ENCODE results near the gene USP6NL.
"Not testable (repeated sequence)": the region's sequence is repeated elsewhere in the genome, so short reads cannot be mapped to it uniquely, and the experiment has no call there.

The USP6NL gene

DNA sequence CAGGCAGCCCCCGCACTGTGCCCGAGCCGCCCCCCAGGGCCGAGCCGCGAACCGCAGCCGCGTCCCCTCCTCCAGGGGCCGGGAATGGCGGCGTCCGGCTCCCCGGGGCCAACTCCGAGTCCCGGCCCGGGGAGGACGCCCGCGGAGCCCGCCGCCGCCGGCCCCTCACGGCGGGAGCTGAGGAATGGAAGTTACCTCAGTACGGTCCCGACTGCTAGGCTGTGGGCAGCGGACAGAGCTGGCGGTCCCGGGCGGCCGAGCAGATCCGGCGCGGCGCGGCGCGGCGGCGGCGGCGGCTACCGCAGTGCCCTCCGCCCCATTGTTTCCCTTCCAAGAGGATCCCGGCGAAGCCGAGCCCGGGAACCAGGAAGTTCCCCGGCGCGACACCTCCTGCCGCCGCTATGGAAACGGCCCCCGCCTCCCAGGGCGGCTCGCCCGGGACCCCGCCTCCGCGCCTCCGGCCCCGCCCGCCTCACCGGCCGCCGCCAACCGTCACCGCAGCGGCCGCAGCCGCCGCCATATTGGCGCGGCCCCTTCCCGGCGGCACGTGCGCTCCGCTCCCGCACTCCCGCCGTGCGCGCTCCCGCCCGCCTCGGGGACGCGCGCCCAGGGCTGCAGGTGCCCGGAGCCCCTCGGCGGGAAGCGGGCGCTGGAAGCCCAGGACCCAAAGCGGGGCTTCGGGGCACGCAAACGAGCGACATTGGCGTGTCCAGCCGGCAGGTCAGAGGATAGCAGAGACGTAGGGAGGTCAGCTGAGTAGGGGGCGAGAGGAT is at the start of gene USP6NL:
Gene USP6NL, minus strand, starts transcription at position 403 of the 773 bp plus-strand sequence. CDS start 14,016 bp downstream, outside the sequence.
- peak; percentile 53 to 57 for DNase-seq

DNA sequence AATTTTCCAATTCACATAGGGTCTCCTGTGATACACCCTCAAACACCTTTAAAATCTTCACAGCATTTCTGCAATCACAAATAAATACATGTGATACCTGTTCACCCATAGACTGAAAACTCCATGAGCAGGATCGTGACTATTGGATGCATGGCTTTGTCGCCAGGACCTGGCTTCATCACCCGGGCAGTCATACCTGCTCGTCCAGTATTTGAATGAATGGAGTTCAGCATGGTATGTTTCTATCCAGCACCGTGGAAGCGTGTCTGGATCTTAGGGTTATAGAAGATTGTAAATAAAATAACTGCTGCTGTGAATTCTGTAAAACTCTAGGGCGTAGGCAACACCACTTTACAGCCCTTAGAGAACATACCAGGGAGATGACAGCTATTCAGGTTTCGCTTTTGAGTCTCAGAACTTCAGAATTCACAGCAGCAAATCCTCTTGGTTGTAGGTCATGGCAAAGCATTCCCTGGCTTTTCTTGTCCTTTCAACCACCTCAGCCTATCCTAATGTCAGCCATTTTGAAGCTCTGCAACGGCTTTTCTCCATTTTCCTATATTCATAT is 47.4 kb upstream of the USP6NL start:
- no peak for DNase-seq

DNA sequence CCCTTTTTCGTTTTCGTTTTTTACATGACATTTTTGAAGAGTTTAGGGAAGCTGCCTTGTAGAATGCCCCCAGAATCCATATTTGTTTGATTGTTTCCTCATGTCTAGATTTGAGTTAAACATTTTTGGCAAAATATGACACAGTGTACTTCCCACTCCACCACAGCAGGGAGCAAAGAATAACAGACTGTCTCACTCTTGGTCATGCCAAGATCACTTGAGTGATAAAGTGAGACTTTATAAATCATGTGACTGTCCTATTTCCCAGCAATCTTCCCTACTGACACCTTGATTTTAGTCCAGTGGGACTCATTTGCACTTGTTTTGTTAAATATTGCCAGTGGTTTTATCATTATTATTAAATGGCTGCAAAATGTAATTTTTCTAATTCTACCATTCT is 44.4 kb upstream of the USP6NL start:
- DNase-seq, result no peak

- no peak for DNase-seq
These were observed 43.2 kb upstream of the USP6NL start for GRCh38 chr10:11654659-11655058.

GRCh38 chr10:11653758-11654471 is 42.5 kb upstream of the USP6NL start:
- no peak for DNase-seq

GRCh38 chr10:11647676-11648075 is 36.2 kb upstream of the USP6NL start:
- DNase-seq, result no peak

GRCh38 chr10:11646450-11646849 is 35.0 kb upstream of the USP6NL start:
- no peak for DNase-seq

GRCh38 chr10:11643039-11643438 is 31.6 kb upstream of the USP6NL start:
- no peak for DNase-seq

DNA sequence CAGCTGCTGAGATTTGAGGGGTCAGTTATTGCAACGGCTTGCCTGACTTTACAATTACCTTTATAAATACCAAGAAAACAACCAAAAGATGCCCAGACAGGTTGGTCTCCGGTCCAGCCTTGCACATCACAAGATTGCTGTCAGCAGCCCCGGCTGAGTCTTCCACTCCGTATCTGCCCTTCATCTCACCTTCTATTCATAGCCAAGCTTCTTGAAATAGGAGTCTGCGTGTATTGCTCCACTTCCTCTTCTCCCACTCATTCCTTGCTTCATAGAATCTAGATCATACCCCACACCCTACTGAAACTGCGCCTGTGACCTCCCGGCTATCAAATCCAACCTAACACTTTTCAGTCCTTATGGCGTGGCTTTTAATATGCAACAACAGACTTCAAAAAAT is 31.1 kb upstream of the USP6NL start:
- DNase-seq, result no peak

DNA sequence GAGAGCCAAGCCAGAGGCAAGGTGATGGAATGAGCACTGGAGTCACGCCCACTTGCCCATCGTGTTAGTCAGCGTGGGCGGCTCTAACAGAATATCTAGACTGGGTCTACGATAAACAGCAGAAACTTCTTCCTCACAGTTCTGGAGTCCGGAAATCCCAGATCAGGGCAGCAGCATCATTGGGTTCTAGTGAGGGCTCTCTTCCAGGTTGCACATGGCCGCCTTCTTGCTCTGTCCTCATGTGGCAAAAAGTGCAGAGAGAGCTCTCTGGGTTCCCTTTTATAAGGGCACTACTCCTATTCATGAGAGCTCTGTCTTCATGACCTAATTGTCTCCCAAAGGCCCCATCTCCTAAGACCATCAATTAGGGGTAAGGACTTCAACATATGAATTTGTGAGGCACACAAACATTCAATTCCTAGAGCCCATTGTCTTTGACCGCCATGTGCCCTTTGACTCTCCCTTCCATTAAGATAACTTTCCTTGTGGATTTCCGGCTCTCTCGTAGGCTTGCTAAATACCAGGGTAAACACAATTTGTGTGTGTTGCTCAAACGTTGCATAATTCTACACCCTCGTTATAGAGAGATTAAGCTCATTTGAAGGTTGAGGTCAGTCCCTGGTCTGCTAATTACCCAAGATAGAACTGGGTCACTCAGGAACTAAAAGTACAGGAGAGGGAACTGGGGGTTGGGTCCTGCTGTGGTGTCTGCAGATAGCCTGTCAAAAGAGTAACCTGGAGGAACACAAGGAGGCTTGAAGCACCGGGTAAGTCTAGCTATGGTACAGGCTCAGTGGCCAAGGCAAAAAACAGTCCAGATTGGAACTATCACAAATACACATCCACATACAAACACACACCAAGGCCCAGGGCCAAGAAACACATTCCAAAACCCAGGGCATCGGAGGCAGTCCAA is 28.7 kb upstream of the USP6NL start:
- DNase-seq, result no peak

DNA sequence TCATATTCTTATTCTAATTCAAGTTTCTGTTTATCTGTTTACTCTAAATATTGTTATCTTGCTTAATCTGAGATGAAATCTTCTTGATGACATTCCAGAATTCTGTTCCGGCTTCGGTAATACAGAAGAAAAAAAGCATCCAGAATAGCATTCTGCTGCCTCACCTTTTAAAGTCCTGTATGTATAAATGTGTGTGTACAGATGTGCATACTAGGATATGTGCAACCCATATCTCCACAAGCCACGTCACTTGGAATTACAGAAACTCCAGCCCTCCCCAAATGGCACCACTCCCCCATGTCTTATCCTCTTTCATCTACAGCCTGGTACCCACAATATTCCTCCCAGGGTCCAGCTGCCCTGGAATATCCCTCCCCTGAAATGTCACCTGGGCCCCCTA is 27.9 kb upstream of the USP6NL start:
- no peak for DNase-seq

- no peak for DNase-seq
These were observed 26.7 kb upstream of the USP6NL start for GRCh38 chr10:11638055-11638698.

DNA sequence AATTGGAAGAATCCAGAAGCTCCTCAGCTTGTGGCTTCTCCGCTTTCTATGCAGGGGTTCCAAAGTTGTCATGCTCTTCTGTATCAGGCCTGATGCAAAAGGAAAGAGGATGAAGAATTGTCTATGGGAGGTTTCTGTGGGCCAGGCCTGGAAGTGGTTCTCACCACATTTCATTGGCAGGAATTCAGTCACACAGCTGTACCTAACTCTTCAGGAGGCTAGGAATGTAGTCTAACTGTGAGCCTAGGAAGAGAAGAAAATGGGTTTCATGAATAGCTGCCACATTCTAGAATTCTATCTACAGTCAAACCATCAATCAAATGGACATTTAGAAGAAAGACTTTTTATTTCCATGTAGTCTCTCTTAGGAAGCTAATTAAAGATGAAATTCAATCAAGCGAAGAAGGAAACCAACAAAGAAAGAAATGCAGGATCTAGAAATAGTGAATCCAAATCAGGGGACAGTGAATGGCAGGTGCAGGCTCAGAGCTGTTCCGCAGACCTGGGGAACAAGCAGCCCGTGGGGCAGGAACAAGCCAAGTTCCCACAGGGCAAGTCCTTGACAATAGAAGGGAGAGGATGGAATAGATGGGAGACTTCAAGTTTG is 25.4 kb upstream of the USP6NL start:
- DNase-seq, result no peak

DNA sequence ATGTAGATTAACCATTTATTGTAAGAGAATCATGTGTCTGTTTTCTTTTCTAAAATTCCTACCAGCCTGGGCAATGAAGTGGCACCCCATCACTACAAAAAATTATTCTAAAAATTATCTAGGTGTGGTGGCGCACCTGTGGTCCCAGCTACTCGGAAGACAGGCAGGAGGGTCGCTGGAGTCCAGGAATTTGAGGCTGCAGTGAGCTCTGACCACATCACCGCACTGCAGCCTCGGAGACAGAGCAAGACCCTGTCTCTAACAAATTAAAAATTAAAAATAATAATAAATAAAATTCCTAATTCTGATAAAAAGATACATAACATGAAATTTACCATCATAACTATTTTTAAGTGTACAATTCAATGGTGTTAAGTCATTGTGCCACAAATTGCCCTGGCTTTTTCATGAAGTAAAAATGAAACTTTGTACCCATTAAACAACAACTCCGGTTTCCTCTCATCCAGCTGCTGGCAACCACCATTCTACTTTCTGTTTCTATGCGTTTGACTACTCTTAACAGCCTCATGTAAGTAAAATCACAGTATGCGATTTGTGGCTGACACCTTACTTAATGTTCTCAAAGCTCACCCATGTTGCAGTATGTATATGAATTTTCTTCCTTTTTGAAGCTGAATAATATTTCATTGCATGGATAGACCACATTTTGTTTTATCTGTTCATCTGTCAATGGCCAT is 20.6 kb upstream of the USP6NL start:
- no peak for DNase-seq

GRCh38 chr10:11631291-11631690 is 19.8 kb upstream of the USP6NL start:
- DNase-seq, result no peak

DNA sequence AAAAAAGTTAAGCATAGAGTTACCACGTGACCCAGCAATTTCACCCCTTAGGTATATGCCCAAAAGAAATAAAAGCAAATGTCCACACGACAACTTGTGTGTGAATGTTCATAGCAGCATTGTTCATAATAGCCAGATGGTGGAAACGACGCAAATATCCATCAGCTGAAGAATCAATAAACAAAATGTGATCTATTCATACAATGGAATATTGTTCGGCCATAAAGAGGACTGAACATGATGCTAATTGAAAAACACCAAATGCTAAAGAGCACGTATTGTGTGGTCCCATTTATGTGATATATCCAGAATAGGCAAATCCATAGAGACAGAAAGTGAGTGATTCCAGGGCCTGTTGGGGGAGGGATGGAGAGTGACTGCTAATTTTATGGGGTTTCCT is 18.3 kb upstream of the USP6NL start:
- no peak for DNase-seq

DNA sequence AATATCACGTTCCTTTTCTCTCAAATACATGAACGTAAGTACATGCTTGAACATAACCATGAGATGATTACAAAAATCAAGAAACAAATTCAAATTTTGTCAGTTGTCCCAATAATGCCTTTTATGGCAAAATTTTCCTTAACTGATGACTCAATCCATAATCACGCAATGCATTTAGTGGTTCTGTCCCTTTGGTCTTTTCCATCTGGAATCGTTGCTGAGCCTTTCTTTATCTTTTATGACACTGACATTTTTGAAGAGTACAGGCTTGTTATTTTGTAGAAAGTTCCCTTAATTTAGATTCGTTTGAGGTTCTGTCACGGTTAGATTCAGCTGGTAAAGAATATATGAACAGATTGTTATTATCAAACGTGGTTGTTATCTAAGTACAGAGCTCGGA is 16.5 kb upstream of the USP6NL start:
- not testable (repeated sequence) for DNase-seq

- DNase-seq, result no peak
These were observed 14.6 kb upstream of the USP6NL start for GRCh38 chr10:11626071-11626470.

DNA sequence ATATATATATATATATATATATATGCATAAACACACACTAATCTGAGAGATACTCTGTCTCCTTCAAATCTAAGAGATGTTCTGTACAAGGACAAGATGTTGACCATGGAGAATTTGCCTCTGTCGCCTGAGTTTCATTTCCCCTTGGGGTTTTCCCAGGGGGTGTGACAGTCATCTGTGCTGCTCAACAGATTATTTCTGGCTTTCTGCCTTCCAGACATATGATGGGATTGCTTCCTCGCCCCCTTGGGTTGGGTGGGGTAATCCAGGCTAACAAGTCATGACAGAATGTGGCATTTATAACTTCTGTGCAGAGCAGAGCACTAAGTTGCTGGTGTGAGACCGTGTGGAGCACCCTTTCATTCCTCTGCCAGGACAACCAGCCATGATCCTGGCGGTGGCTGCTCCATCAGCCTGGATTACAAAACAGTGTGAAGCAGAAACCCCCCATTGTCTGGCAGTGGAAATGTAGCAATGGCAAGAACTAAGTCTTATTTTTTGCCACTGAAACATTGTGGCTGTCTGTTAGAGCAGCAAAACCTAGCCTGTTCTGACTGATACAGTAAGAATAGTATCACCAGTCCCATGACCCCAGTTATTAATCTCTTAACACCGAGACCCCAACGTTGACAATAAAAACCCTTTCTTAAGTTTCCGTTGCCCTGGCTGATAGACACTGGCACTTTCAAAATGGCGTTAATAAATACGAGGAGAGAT is 13.7 kb upstream of the USP6NL start:
- no peak for DNase-seq

- no peak for DNase-seq
These were observed 5.8 kb upstream of the USP6NL start for GRCh38 chr10:11617233-11617632.

- DNase-seq, result no peak
These were observed 4.6 kb upstream of the USP6NL start for GRCh38 chr10:11616021-11616420.

Data from activated CD4-positive, alpha-beta T cell treated with anti-CD3 and anti-CD28 coated beads for 4 hours (primary cell).